DND-41 (cell line): Measurements from ENCODE around the gene CDH23.

Experiments
- ATAC-seq: fragments of 200-7000 bp; cut with Tn5 transposase; 3 replicates; pipeline ENCODE4 v1.9.1; 2021; ENCODE audit warnings: low read depth; ENCODE audit not compliant: insufficient read depth
- DNase-seq: peaks from one replicate; pipeline ENCODE4 v3.0.0-alpha.2; 2020
- H2AFZ ChIP-seq: 2 replicates; pipeline ENCODE4 v1.6.0; 2012; ENCODE audit warnings: low read depth, low read length
- H3K27ac ChIP-seq: 2 replicates; pipeline ENCODE4 v1.5.1; 2012; ENCODE audit warnings: low read length, inconsistent platforms
- H3K27me3 ChIP-seq: fragments of 200-600 bp; sonication (generic); 2 replicates; pipeline ENCODE4 v1.6.0; 2012; ENCODE audit warnings: low read length, mild to moderate bottlenecking, inconsistent platforms; ENCODE audit not compliant: insufficient read depth, poor library complexity
- H3K36me3 ChIP-seq: 2 replicates; pipeline ENCODE4 v1.5.1; 2012; ENCODE audit warnings: low read length, inconsistent platforms; ENCODE audit not compliant: insufficient read depth
- H3K4me1 ChIP-seq: 2 replicates; pipeline ENCODE4 v1.5.1; 2012; ENCODE audit warnings: mild to moderate bottlenecking, low read length; ENCODE audit not compliant: insufficient read depth
- H3K4me2 ChIP-seq: 2 replicates; pipeline ENCODE4 v1.6.0; 2012; ENCODE audit warnings: mild to moderate bottlenecking, moderate library complexity, low read length, inconsistent platforms; ENCODE audit not compliant: insufficient read depth
- H3K4me3 ChIP-seq, 2 experiments: fragments of 200-600 bp in 1 of 2; shearing (Covaris generic) in 1 of 2; 2 replicates each; pipeline ENCODE4 v1.5.1; 2012 to 2016; ENCODE audit warnings: inconsistent platforms in 2 of 2, low read length in 2 of 2, mild to moderate bottlenecking in 2 of 2, low read depth in 1 of 2, moderate library complexity in 1 of 2
- H3K79me2 ChIP-seq: 2 replicates; pipeline ENCODE4 v1.6.0; 2012; ENCODE audit warnings: low read length, inconsistent platforms; ENCODE audit not compliant: insufficient read depth
- H3K9ac ChIP-seq: 2 replicates; pipeline ENCODE4 v1.6.0; 2012; ENCODE audit warnings: low read depth, mild to moderate bottlenecking, inconsistent platforms, low read length, moderate library complexity
- H3K9me3 ChIP-seq: 2 replicates; pipeline ENCODE4 v1.5.1; 2012; ENCODE audit warnings: low read length, moderate library complexity, mild to moderate bottlenecking, inconsistent platforms; ENCODE audit not compliant: insufficient read depth, severe bottlenecking
- H4K20me1 ChIP-seq: 2 replicates; pipeline ENCODE4 v1.6.0; 2012; ENCODE audit warnings: low read length; ENCODE audit not compliant: insufficient read depth
- CTCF ChIP-seq: IDR thresholded peaks from 2 replicates; pipeline ENCODE4 v1.5.1; 2012; ENCODE audit warnings: borderline replicate concordance, low read length, moderate library complexity, mild to moderate bottlenecking; ENCODE audit not compliant: poor library complexity, severe bottlenecking; ENCODE audit errors: extremely low read depth
- EZH2 ChIP-seq: IDR thresholded peaks from 3 replicates; pipeline ENCODE4 v1.6.1; 2012; ENCODE audit warnings: borderline replicate concordance, low read depth, mild to moderate bottlenecking, moderate library complexity, low read length, inconsistent platforms; ENCODE audit not compliant: severe bottlenecking

CDH23 gene

GRCh38 chr10:71736570-71736952, 339.8 kb downstream of the CDH23 start:
- no peaks in the 10 kb centered on the region for H4K20me1 ChIP-seq
- DNase-seq = no peak
- no peaks in the 10 kb centered on the region for H3K79me2 ChIP-seq
- no peak overlapping the region for H3K9ac ChIP-seq
- H3K4me1 ChIP-seq = peaks cover 16% of the 10 kb centered on the region
- no peaks in the 10 kb centered on the region for H3K9me3 ChIP-seq
- peak; percentile 8; the same call in 1 of the 3 replicates for ATAC-seq
- H3K27ac ChIP-seq = peak overlapping the region; percentile 5
- H3K4me2 ChIP-seq = no peak overlapping the region
- H3K27me3 ChIP-seq = no peaks in the 10 kb centered on the region
- no peaks in the 10 kb centered on the region for H3K36me3 ChIP-seq
- H3K4me3 ChIP-seq = no peak overlapping the region
- no peak overlapping the region for H2AFZ ChIP-seq
- TF ChIP-seq EZH2 = no peak
- no peak for TF ChIP-seq CTCF

GRCh38 chr10:71737001-71737833, 340.5 kb downstream of the CDH23 start:
- Histone ChIP-seq H3K27ac (peak overlapping the region; percentile 5; the same call in 1 of the 2 replicates), H3K4me1 (peaks cover 23% of the 10 kb centered on the region), H3K27me3 (no peaks in the 10 kb centered on the region), H2AFZ (no peak overlapping the region), H3K9ac (no peak overlapping the region), H3K9me3 (no peaks in the 10 kb centered on the region), H3K4me2 (no peak overlapping the region), H4K20me1 (no peaks in the 10 kb centered on the region), H3K4me3 (no peak overlapping the region), H3K79me2 (no peaks in the 10 kb centered on the region), H3K36me3 (no peaks in the 10 kb centered on the region)
- TF ChIP-seq CTCF (no peak), EZH2 (no peak)
- no peak for ATAC-seq
- DNase-seq = no peak

GRCh38 chr10:71737834-71738197, 341.1 kb downstream of the CDH23 start:
- ATAC-seq (no peak), DNase-seq (no peak)
- no peaks in the 10 kb centered on the region for H3K36me3 ChIP-seq
- no peaks in the 10 kb centered on the region for H3K9me3 ChIP-seq
- H3K79me2 ChIP-seq = no peaks in the 10 kb centered on the region
- peaks cover 29% of the 10 kb centered on the region for H3K4me1 ChIP-seq
- H4K20me1 ChIP-seq = no peaks in the 10 kb centered on the region
- H3K4me3 ChIP-seq = no peak overlapping the region
- no peak overlapping the region for H3K9ac ChIP-seq
- no peak overlapping the region for H2AFZ ChIP-seq
- no peak overlapping the region for H3K4me2 ChIP-seq
- no peak overlapping the region for H3K27ac ChIP-seq
- TF ChIP-seq EZH2 (no peak), CTCF (no peak)
- no peaks in the 10 kb centered on the region for H3K27me3 ChIP-seq
